Glomerular visceral epithelial cell (primary cell): ENCODE results near the gene CNN2.

Experiments used
- DNase-seq: peaks from one replicate; pipeline ENCODE4 v3.0.0-alpha.2; 2016; ENCODE audit errors: extremely low spot score

CNN2 gene

GRCh38 chr19:995051-995827 is 31.2 kb upstream of the CNN2 start:
- peak; percentile 97 for DNase-seq

GRCh38 chr19:996051-996838 is 30.2 kb upstream of the CNN2 start:
- DNase-seq, result peak; percentile 70

GRCh38 chr19:998064-998463 is 28.3 kb upstream of the CNN2 start:
- DNase-seq, result no peak

DNA sequence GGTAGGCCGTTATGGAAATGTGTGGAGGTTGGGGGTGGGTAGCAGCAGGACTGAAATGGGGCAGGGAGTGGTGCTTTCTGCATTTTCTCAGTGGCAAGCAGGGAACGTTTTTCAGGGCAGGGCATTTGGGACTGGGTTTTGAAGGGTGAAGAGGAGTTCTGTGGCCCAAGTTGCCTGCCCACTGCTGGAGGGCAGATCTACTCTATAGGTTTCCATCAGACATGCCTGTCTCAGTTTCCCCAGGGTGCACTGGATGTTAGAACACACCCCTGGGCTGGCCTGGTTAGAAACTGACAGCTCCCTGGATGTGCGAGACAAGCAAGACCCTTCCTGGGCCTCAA is 27.1 kb upstream of the CNN2 start:
- no peak for DNase-seq

DNA sequence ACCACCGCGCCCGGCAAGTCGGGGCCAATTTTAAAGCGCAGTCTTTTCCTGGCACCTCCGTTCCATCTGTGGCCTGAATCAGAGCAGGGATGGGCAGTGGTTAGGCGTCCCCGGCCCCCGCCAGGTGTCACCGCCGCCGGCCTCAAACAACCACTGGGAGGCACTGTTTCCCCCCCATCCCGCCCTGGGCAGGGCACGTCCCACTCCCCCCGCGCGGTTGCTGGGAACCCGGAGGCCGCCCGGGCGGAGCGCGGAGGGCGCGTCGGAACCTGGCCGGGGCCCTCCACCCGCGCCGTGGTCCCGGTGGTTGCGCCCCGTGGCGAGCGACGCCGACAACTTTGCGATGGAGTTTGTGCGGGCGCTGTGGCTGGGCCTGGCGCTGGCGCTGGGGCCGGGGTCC is 26.3 kb upstream of the CNN2 start, which contains the start of gene GRIN3B:
Gene GRIN3B (plus strand): TSS at position 325 of the 400 bp plus-strand sequence. CDS start 19 bp downstream, at position 344.
- DNase-seq, result peak; percentile 37

- DNase-seq, result no peak
These were observed 25.5 kb upstream of the CNN2 start for GRCh38 chr19:1000591-1001537.

- peak; percentile 53 for DNase-seq
These were observed 24.8 kb upstream of the CNN2 start for GRCh38 chr19:1001538-1002166.

GRCh38 chr19:1002600-1002999 is 23.8 kb upstream of the CNN2 start:
- no peak for DNase-seq

DNA sequence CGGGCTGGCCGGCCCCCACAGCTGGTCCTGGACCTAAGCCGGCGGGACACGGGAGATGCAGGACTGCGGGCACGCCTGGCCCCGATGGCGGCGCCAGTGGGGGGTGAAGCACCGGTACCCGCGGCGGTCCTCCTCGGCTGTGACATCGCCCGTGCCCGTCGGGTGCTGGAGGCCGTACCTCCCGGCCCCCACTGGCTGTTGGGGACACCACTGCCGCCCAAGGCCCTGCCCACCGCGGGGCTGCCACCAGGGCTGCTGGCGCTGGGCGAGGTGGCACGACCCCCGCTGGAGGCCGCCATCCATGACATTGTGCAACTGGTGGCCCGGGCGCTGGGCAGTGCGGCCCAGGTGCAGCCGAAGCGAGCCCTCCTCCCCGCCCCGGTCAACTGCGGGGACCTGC is 23.1 kb upstream of the CNN2 start:
- no peak for DNase-seq

DNA sequence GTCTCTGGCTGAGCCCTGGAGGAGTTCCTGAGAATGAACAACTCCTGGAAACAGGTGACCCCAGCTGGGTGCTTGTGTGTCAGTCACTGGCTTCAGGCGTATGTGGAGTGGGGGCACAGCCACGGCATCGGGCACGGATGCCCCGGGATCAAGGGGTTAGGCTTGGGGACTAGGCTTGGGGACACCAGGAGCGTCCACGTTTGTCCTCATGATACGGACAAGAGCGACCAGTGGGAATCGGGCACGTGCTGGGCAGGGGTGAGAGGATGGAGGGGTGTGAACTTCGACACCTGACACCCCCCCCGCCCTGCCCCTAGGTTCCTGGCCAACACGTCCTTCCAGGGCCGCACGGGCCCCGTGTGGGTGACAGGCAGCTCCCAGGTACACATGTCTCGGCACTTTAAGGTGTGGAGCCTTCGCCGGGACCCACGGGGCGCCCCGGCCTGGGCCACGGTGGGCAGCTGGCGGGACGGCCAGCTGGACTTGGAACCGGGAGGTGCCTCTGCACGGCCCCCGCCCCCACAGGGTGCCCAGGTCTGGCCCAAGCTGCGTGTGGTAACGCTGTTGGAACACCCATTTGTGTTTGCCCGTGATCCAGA is 22.1 kb upstream of the CNN2 start:
- DNase-seq, result no peak

GRCh38 chr19:1004803-1005664 is 21.4 kb upstream of the CNN2 start:
- DNase-seq, result no peak

DNA sequence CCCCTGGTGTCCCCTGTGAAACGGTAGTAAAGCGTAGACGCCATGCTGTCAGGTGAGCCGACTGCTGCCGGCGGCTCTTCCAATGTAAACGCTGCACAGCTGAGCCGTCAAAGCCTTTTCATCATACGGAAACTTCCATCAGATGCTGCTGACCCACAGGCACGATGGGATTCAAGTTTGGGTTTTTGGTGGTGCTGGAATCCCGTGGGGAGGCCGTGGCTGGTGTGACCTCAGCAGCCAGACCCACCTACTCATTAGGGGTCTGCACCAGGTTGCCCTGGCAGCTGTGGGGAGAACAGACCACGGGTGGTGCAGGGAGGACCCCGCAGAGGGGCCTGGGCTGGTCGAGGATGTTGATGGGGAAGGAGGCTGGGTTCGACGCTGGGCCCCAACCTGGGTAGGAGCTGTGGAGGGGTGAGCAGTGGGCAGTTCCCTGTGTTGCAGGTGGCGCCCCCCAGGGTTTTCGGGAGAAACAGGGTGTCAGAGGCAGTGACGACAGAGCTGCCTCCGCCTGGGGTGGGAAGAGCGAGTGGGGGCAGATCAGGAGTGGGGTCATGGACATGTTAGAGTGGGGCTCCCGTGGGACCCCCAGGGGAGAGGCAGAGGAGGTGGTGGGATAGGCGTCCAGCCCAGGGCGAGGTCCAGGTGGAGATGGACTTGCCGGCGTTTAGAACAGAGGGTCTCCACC is 19.6 kb upstream of the CNN2 start:
- DNase-seq, result no peak

DNA sequence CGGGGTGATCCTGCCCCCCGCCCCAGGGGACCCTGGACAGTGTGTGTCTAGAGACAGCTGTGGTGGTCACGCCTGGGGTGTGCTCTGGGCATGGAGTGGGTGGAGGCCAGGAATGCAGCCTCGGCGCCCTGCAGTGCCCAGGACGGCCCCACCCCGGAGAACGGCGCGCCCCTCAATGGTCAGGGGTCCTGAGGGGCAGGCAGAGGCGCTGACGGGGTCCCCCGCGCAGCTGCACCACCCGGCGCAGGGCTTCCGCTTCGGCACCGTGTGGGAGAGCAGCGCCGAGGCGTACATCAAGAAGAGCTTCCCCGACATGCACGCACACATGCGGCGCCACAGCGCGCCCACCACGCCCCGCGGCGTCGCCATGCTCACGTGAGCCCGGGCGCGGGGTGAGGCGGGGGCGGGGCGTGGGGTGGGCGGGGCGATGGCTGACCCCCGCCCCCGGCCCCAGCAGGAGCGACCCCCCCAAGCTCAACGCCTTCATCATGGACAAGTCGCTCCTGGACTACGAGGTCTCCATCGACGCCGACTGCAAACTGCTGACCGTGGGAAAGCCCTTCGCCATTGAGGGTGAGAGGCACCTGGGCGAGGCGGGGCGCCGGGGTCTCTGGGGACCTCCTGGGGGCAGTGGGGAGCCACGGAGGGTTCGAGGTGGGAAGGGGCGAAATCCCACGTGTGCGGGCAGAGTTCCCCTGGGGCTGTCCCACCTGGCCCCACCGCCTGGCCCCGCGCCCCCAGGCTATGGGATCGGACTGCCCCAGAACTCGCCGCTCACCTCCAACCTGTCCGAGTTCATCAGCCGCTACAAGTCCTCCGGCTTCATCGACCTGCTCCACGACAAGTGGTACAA is 18.8 kb upstream of the CNN2 start:
- no peak for DNase-seq

DNA sequence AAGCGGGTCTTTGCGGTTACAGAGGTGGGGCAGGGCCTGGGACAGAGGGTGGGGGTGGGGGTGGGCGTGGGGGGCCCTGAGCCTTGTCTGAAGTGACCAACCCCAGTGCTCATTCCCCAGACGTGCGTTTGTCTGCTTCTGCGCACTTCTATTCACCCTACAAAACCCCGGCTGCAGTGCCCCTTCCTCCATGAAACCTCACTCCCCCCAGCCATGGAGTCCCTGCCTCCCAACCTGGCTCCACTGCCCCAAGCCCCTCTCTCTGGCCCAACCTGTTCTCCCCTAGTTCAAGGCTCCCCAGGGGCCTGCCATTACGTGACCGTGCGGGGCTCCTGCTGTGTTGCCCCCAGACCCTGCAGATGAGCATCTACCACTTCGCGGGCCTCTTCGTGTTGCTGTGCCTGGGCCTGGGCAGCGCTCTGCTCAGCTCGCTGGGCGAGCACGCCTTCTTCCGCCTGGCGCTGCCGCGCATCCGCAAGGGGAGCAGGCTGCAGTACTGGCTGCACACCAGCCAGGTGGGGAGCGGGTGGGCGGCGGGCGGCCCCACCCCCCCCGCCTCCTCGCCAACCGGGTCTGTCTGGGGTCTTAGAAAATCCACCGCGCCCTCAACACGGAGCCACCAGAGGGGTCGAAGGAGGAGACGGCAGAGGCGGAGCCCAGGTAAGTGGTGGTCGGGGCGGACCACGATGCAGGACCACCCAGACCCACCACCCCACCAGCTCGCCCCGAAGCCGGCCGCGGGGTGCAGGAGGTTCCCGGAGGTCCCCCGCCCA is 18.0 kb upstream of the CNN2 start:
- no peak for DNase-seq

- no peak for DNase-seq
These were observed 17.1 kb upstream of the CNN2 start for GRCh38 chr19:1009041-1009980.

DNA sequence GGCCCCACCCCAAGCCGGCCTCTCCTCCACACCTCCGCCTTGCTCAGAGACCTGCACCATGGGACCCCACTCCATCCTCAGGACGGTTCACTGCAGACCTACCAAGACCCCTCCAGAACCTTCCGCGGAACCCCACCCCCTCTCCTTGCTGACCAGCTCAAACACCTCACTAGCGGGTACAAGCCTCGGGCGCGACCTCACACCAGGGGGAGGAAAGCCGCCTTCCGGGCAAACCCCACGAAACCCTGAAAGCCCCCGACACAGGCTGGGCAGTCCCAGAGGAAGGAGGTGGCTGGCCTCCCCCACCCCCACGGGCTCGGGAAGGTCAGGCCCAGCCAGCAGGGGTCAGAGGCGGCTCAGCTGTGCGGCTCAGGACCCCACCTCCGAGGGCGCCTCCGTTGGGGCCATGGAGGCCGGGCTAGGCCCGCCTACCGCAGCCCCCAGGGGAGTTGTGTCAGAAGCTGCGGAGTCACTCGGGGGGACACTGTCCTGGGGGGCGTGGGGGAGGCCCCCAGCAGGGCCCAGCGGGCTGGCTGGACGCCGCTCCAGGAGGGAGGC is 16.3 kb upstream of the CNN2 start:
- no peak for DNase-seq
